ENCODE data around the gene HTR1A.

HTR1A gene

GRCh38 chr5:63962279-63962678 is at the start of gene HTR1A:
TSS of gene HTR1A (minus strand) at chr5:63962445. CDS start at chr5:63961719, 726 bp downstream.
- no peak for DNase-seq

GRCh38 chr5:64003966-64004365 is 41.7 kb upstream of the HTR1A start:
- DNase-seq = no peak

GRCh38 chr5:64000096-64000495 is 37.9 kb upstream of the HTR1A start:
- no peak for DNase-seq

- DNase-seq = no peak
These were observed 24.8 kb upstream of the HTR1A start for GRCh38 chr5:63987053-63987452.

DNA sequence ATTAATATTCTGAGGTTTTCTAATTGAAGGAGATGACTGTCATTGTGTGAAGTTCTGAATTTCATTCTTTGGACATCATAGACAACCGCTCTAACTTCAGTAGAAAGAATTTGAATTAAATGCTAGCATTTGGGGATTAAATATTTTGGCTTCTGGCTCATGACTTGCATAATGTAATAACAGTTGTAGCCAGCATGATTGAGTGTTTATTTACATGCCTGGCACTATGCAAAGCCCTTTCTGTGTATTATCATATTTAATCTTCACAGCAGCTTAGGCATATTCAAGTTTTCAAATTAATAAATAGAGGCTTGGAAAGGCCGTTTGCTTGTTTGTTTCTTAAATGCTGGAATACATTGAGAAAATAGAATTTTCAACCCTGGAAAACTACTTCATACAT is 19.6 kb upstream of the HTR1A start:
- DNase-seq = no peak

DNA sequence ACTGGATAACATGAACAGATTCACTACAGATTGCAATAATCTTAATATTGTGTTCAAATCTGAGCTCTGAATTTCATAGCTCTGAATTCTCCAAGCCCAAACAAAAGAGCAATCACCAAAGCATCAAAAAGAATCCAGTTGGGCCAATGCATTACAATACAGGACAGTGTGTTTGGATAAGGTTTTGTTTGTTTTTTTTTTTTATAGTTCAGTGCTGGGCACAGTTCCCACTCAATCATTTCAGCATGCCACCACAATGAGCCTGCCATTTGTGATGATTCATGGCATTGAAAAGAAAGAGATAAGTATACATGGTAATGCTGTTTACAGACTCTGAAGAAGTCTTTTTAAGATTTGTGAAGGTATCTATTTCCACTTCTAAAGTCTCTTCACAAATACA is 1.7 kb upstream of the HTR1A start:
- no peak for DNase-seq

DNA sequence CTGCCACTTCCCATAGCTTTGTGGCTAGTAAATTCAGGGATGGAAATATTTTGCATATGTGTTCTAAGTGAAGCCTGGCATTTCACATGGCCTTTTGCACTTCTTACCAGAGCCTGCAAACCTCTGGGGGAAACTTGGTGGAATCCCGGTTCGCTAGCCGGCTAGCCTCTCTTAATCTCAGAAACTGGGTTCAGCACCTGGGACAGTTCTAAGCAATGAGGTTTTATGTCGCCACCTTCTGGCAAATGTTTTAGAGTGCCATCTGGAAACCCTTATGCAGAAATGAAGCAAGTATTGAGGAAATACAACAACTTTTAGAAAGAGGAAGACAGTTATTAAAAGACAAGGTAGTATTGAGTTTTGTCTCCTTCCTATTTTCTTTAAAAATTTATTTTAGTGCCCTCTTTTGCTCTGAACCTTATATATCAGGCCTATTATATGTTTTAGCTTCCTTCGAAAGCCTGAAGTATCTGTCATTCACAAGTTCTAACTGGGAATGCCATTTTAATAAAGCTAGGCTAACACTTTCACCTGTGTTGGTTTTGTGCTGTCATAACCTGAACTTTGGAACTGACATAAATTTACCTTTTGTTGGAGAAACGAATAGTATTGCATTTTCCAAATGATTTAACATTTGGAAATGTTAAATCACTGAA is 963 bp upstream of the HTR1A start:
- peak; percentile 0 for DNase-seq

- no peak for DNase-seq
These were observed 565 bp downstream of the HTR1A start for GRCh38 chr5:63961598-63962161.

GRCh38 chr5:63961125-63961597 is 1.1 kb downstream of the HTR1A start:
- no peak for DNase-seq

DNA sequence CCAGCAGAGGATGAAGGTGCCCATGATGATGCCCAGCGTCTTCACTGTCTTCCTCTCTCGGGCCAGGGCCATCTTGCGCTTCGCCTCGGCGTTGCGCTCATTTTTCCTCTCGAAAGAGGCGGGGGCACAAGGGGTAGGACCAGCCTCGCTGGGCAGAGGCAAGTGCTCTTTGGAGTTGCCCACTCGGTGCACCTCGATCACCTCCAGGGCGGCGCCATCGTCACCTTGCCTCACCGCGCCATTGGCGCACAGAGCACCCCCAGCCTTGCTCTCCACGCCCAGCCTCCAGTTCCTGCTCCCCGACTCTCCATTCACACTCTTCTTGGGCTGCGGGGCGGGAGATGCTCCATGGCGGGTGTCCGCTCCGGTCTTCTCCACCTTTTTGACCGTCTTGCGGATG is 1.6 kb downstream of the HTR1A start:
- no peak for DNase-seq

DNA sequence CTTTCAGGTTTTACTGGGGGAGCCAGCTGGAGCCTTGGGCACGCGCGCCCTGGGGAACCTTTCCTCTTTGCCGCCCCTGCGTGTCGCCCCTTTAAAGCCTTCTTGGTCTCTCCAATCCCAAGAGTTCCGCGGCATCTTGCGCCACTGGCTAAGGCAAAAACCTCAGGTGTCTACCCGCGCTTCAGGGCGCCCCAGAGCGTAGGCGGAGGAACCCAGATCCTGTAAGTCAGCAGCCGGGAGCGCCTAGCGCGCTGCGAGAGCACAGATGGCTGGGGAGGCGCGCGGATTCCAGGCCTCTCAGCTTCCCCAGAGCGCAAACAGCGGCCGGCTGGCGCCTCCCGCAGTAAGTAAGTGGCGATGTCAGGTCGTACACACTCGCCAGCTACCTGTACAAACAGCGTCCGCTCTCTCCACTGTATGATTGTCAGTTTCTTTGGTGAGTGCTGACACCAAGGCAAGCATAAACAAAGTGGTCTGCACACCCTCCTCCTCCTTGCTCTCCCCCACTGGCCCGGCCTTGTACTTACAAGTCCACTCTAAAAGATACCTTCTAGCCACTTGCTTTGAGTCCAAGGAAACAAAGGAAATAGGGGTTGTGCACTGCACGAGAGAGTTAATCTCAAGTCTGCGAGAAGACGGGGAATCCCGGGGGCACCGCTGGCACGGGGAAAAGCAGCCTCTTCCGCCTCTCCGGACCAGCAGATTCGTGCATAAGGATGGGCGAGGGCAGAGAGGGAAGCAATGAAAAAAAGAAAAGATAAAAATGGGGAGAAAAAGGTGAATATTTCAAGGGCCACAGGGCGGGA is 2.9 kb downstream of the HTR1A start:
- DNase-seq = no peak

- no peak for DNase-seq
These were observed 3.6 kb downstream of the HTR1A start for GRCh38 chr5:63958654-63959053.

- no peak for DNase-seq
These were observed 4.6 kb downstream of the HTR1A start for GRCh38 chr5:63957617-63958016.

GRCh38 chr5:63953217-63953616 is 9.0 kb downstream of the HTR1A start:
- no peak for DNase-seq

GRCh38 chr5:63935103-63935502 is 27.1 kb downstream of the HTR1A start:
- DNase-seq = no peak

DNA sequence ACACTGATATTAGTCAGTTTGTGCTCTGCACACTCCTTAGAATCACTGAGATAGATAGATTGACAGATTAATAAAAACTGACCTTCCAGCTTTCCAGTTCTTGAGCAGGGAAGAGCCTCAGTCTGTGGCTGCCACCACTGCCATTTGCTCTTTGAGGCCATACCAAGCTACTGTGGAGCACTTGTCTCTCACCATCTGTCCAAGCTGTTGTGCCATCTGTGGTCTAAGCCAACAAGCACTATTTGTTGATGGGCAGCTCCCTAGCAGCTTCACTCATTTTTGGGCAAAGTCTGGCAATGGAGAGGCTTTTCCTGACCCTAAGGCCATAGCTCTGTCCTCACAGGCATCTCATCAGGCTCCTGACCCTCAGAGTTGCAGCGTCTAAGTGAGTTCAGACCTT is 30.4 kb downstream of the HTR1A start:
- DNase-seq = no peak

DNA sequence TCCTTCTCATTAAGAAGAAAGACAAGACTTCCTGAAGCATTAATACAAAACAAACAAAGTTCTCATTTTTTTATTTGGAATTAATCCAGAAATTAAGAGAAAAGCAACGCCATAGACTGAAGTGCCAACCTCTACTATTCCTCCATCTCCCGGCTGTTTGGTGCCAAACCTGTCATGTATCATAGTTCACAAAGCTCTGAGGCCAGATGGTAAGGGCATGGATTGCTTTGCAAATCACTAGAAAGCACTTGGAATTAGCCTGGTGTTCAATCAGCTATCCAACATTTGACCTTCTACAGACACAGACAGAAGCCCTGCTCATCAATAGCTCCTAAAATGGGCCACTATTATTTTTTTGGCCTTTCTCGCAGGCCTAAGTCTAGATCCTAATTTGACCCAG is 33.8 kb downstream of the HTR1A start:
- DNase-seq = no peak

DNA sequence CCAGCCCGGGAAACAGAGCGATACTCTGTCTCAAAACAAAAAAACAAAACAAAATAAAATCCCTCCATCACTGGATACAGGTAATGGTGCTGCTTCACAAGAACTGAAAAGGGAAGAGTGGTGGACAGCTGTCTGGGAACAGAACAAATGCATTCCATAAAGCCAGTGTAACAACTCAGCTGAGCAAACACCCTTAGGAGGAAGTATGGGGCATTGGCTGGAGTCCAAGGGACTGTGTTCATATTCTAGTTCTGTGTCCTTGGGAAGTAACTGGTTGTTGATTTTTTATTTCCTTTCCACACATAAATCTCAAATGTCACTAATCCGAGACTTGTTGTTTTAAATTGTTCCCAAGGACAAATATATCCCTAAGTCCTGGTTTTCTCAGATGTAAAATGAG is 38.3 kb downstream of the HTR1A start:
- DNase-seq = no peak

- DNase-seq = no peak
These were observed 42.3 kb downstream of the HTR1A start for GRCh38 chr5:63919763-63920478.

GRCh38 chr5:63916786-63917185 is 45.5 kb downstream of the HTR1A start:
- no peak for DNase-seq

GRCh38 chr5:63911871-63912270 is 50.4 kb downstream of the HTR1A start:
- DNase-seq = no peak
